ENCODE measurements around the gene BCL2L14. TPM values are rescaled to one million over a fixed set of nuclear protein-coding genes. Genes with fewer than 3 reads are reported as not detected.
"Not testable (repeated sequence)": the region's sequence is repeated elsewhere in the genome, so short reads cannot be mapped to it uniquely, and the experiment has no call there.

BCL2L14 gene
- total RNA-seq, 2 donors from 2014 or later, result not detected

GRCh38 chr12:12091977-12092663 is 21.4 kb downstream of the BCL2L14 start:
- intact Hi-C loops (cut with DNase I), result no loop called here
- no peak for DNase-seq (ENCODE audit: low spot score)

- intact Hi-C loops (cut with DNase I), result no loop called here
- DNase-seq (ENCODE audit: low spot score), result no peak
Measured at GRCh38 chr12:12094481-12094880, 23.7 kb downstream of the BCL2L14 start.

- intact Hi-C loops (cut with DNase I), result no loop called here
- DNase-seq (ENCODE audit: low spot score), result no peak
Measured at GRCh38 chr12:12095021-12095420, 24.3 kb downstream of the BCL2L14 start.

- no peak for DNase-seq (ENCODE audit: low spot score)
- intact Hi-C loops (cut with DNase I), result no loop called here
Measured at GRCh38 chr12:12097891-12098690, 27.4 kb downstream of the BCL2L14 start.

- intact Hi-C loops (cut with DNase I), result no loop called here
Measured at GRCh38 chr12:12098691-12099015, 27.9 kb downstream of the BCL2L14 start.

GRCh38 chr12:12099102-12099501 is 28.4 kb downstream of the BCL2L14 start:
- no peak for DNase-seq (ENCODE audit: low spot score)
- intact Hi-C loops (cut with DNase I), result no loop called here

More at GRCh38 chr12:12098691-12099015, 27.9 kb downstream of the BCL2L14 start:
- no peak for DNase-seq (ENCODE audit: low spot score)

GRCh38 chr12:12107678-12108077 is 36.9 kb downstream of the BCL2L14 start:
- DNase-seq (ENCODE audit: low spot score), result no peak
- intact Hi-C loops (cut with DNase I), result no loop called here

- intact Hi-C loops (cut with DNase I), result no loop called here
- DNase-seq (ENCODE audit: low spot score), result no peak
Measured at GRCh38 chr12:12108441-12109058, 37.8 kb downstream of the BCL2L14 start.

GRCh38 chr12:12110923-12111555 is 40.3 kb downstream of the BCL2L14 start:
- DNase-seq (ENCODE audit: low spot score); intact Hi-C loops (cut with DNase I): not testable (repeated sequence)

- DNase-seq (ENCODE audit: low spot score), result no peak
- intact Hi-C loops (cut with DNase I), result no loop called here
Measured at GRCh38 chr12:12115514-12115913, 44.8 kb downstream of the BCL2L14 start.

GRCh38 chr12:12116677-12117076 is 45.9 kb downstream of the BCL2L14 start:
- DNase-seq (ENCODE audit: low spot score), result no peak
- intact Hi-C loops (cut with DNase I), result no loop called here

GRCh38 chr12:12121061-12121460 is 50.3 kb downstream of the BCL2L14 start:
- intact Hi-C loops (cut with DNase I), result no loop called here
- DNase-seq (ENCODE audit: low spot score), result no peak

GRCh38 chr12:12123036-12123604 is 52.4 kb downstream of the BCL2L14 start:
- intact Hi-C loops (cut with DNase I), result no loop called here
- no peak for DNase-seq (ENCODE audit: low spot score)

GRCh38 chr12:12126551-12126950 is 55.8 kb downstream of the BCL2L14 start:
- intact Hi-C loops (cut with DNase I), result no loop called here
- no peak for DNase-seq (ENCODE audit: low spot score)

- intact Hi-C loops (cut with DNase I), result no loop called here
- no peak for DNase-seq (ENCODE audit: low spot score)
Measured at GRCh38 chr12:12127304-12127703, 56.6 kb downstream of the BCL2L14 start.

GRCh38 chr12:12128670-12129069 is 57.9 kb downstream of the BCL2L14 start:
- intact Hi-C loops (cut with DNase I), result no loop called here
- no peak for DNase-seq (ENCODE audit: low spot score)

GRCh38 chr12:12133259-12133658 is 62.5 kb downstream of the BCL2L14 start:
- no peak for DNase-seq (ENCODE audit: low spot score)
- intact Hi-C loops (cut with DNase I), result no loop called here

- no peak for DNase-seq (ENCODE audit: low spot score)
- intact Hi-C loops (cut with DNase I), result no loop called here
Measured at GRCh38 chr12:12133785-12134184, 63.0 kb downstream of the BCL2L14 start.

GRCh38 chr12:12138203-12139154 is 67.7 kb downstream of the BCL2L14 start:
- intact Hi-C loops (cut with DNase I), result no loop called here

More at GRCh38 chr12:12138203-12139154, 67.7 kb downstream of the BCL2L14 start:
- DNase-seq (ENCODE audit: low spot score), result no peak

All from posterior vena cava (tissue), 2 donors.